ENCODE data around the gene GRIN2C.

The GRIN2C gene

DNA sequence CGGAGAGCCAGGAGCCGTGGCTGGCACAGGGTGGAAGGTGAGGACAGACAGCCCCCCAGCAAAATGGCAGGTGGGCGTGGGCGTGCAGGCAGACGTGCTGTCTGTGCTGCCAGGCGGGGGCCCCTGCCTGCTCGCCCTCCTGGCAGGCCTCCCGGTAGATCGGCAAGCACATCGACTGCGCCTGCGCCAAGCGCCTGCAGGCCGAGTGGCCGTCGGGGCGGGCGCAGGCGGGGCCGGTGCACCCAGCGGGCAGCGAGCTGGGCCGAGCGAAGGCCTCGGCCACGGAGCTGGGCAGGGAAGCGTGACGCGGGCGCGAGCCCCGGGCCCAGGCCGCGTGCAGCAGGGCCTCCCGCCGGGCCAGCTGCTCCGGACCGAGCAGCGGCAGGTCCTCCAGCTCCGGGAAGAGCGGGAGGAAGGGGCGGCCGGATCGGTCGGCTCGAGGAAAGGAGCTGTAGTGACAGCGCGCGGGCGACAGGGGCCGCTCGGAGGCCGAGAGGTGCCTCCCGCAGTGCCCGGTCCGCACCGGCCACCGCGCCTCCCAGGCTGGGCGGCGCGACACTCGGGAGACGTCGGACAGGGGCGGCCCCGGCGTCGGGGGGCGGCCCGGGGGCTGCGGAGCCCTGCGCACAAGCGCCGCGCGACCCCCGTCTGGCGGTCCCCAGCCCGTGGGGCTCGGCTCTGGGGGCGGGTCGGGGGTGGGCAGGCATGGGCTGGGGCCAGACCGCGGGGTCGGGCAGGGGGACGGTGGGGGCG lies 16.9 kb downstream of the GRIN2C start:
- Histone ChIP-seq H3K79me2 (ENCODE audit: insufficient read depth, low read length) (no peaks in the 10 kb centered on the region), H3K9me3 (ENCODE audit: insufficient read depth, low read length) (no peaks in the 10 kb centered on the region), H3K36me3 (ENCODE audit: low read length) (no peaks in the 10 kb centered on the region), H3K4me3 (ENCODE audit: insufficient read depth, low read length, poor library complexity, severe bottlenecking) (no peak overlapping the region), H3K9me2 (replicated peaks; ENCODE audit: insufficient read depth, low read length) (no peaks in the 10 kb centered on the region), H3F3A (ENCODE audit: insufficient read depth) (no peaks in the 10 kb centered on the region), H4K20me1 (ENCODE audit: low read depth, low read length) (no peaks in the 10 kb centered on the region), H3K9ac (ENCODE audit: low read length) (no peak overlapping the region), H3K4me2 (ENCODE audit: low read depth, low read length, poor library complexity, severe bottlenecking) (no peak overlapping the region), H3K27ac (ENCODE audit: low read depth, low read length) (no peak overlapping the region), H3K27me3 (ENCODE audit: low read length) (no peaks in the 10 kb centered on the region), H2AFZ (ENCODE audit: low read depth, low read length, severe bottlenecking) (no peak overlapping the region)
- TF ChIP-seq, protein P1, sequence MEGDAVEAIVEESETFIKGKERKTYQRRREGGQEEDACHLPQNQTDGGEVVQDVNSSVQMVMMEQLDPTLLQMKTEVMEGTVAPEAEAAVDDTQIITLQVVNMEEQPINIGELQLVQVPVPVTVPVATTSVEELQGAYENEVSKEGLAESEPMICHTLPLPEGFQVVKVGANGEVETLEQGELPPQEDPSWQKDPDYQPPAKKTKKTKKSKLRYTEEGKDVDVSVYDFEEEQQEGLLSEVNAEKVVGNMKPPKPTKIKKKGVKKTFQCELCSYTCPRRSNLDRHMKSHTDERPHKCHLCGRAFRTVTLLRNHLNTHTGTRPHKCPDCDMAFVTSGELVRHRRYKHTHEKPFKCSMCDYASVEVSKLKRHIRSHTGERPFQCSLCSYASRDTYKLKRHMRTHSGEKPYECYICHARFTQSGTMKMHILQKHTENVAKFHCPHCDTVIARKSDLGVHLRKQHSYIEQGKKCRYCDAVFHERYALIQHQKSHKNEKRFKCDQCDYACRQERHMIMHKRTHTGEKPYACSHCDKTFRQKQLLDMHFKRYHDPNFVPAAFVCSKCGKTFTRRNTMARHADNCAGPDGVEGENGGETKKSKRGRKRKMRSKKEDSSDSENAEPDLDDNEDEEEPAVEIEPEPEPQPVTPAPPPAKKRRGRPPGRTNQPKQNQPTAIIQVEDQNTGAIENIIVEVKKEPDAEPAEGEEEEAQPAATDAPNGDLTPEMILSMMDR (IDR thresholded peaks at IDR 0.05; ENCODE audit: insufficient read depth, low read length, poor library complexity, severe bottlenecking): no peak
- TF ChIP-seq EZH2phosphoT487 (conservative IDR thresholded peaks at IDR 0.05; ENCODE audit: low read length): no peak

DNA sequence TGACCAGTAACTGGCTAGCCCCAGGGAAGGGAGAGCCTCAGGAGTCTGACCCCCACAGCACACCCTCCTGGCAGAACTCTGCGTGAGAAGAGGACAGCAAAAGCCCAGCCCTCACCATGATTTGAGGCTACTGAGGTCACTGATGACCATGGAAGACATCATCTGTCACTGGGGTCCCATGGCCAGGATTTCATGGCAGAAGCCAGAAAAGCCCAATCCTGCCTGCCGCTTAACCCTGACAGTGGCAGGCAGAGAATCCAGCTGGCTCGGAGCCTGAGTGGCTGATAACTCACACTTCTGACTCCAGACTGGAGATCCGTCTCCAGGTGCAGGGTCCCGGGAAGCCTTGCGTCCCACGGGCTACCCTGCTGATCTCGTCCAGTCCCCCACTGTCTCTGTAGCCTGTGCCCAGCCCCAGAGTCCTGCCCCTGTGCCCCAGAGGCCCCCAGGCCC lies 17.5 kb downstream of the GRIN2C start:
- Histone ChIP-seq H3K36me3 (ENCODE audit: low read length) (no peaks in the 10 kb centered on the region), H3K4me3 (ENCODE audit: insufficient read depth, low read length, poor library complexity, severe bottlenecking) (no peak overlapping the region), H3K4me2 (ENCODE audit: low read depth, low read length, poor library complexity, severe bottlenecking) (no peak overlapping the region), H3K9me3 (ENCODE audit: insufficient read depth, low read length) (no peaks in the 10 kb centered on the region), H2AFZ (ENCODE audit: low read depth, low read length, severe bottlenecking) (no peak overlapping the region), H3F3A (ENCODE audit: insufficient read depth) (no peaks in the 10 kb centered on the region), H4K20me1 (ENCODE audit: low read depth, low read length) (no peaks in the 10 kb centered on the region), H3K27ac (ENCODE audit: low read depth, low read length) (no peak overlapping the region), H3K79me2 (ENCODE audit: insufficient read depth, low read length) (no peaks in the 10 kb centered on the region), H3K9me2 (replicated peaks; ENCODE audit: insufficient read depth, low read length) (no peaks in the 10 kb centered on the region), H3K27me3 (ENCODE audit: low read length) (no peaks in the 10 kb centered on the region), H3K9ac (ENCODE audit: low read length) (no peak overlapping the region)
- TF ChIP-seq, protein P1 (IDR thresholded peaks at IDR 0.05; ENCODE audit: insufficient read depth, low read length, poor library complexity, severe bottlenecking): no peak
- no peak for TF ChIP-seq EZH2phosphoT487 (conservative IDR thresholded peaks at IDR 0.05; ENCODE audit: low read length)

DNA sequence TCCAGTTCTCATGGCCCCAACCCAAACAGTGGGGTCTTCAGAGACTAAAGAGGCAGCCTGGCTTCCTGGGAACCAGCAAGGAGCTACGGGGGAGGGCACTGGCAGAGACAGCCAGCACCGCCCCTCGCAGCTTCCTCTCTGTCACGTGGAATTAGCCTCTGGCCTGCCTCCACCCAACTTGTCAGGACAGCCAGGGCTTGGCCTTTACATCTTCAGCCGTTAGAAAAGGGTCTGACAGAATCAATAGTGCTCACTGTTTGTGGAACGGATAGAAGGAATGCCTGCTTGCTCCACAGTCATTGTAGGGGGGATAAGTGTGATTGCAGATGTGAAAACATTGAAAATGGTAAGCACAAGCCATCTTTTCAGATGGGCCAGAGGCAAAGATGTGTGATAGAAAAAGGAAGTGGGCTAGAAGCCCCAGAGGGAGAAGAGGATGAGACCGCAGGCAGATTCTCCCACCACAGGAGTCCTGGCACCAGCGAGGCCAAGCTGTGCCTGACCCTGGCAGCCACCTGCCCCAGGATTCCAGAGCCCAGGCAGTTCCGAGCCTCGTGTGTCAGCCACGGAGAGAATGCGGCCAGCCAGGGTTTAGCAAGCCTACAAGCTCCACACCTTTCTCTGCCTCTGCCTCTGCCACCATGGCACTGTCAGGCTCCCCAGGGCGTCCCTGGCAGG lies 18.6 kb downstream of the GRIN2C start:
- Histone ChIP-seq H3K79me2 (ENCODE audit: insufficient read depth, low read length) (no peaks in the 10 kb centered on the region), H3K27me3 (ENCODE audit: low read length) (no peaks in the 10 kb centered on the region), H3K9ac (ENCODE audit: low read length) (no peak overlapping the region), H3K36me3 (ENCODE audit: low read length) (no peaks in the 10 kb centered on the region), H4K20me1 (ENCODE audit: low read depth, low read length) (no peaks in the 10 kb centered on the region), H2AFZ (ENCODE audit: low read depth, low read length, severe bottlenecking) (no peak overlapping the region), H3K9me3 (ENCODE audit: insufficient read depth, low read length) (no peaks in the 10 kb centered on the region), H3K9me2 (replicated peaks; ENCODE audit: insufficient read depth, low read length) (no peaks in the 10 kb centered on the region), H3K4me3 (ENCODE audit: insufficient read depth, low read length, poor library complexity, severe bottlenecking) (no peak overlapping the region), H3F3A (ENCODE audit: insufficient read depth) (no peaks in the 10 kb centered on the region), H3K4me2 (ENCODE audit: low read depth, low read length, poor library complexity, severe bottlenecking) (no peak overlapping the region), H3K27ac (ENCODE audit: low read depth, low read length) (no peak overlapping the region)
- TF ChIP-seq, protein P1 (IDR thresholded peaks at IDR 0.05; ENCODE audit: insufficient read depth, low read length, poor library complexity, severe bottlenecking): no peak
- no peak for TF ChIP-seq EZH2phosphoT487 (conservative IDR thresholded peaks at IDR 0.05; ENCODE audit: low read length)

Data from SU-DHL-6 (cell line).